Tibial artery (tissue), 4 donors: ENCODE results near the gene RAD51B.

ENCODE experiments used
- DNase-seq, 2 donors: peaks; one replicate each; pipeline ENCODE4 v3.0.0-alpha.2; 2019
- H3K27ac ChIP-seq, 2 donors: fragments of 200-600 bp; sonication (generic) in 1 of 2; 1 replicate in 1 of 2; 2 replicates in 1 of 2; pipeline ENCODE4 v1.5.1; 2018 to 2019; ENCODE audit warnings: mild to moderate bottlenecking in 1 of 2
- H3K27me3 ChIP-seq, 2 donors: fragments of 200-600 bp; sonication (generic) in 1 of 2; one replicate each; pipeline versions ENCODE4 v1.5.1 to v1.6.0; 2016 to 2019
- H3K36me3 ChIP-seq, 3 donors: fragments of 200-600 bp; sonication (generic) in 2 of 3; one replicate each; pipeline ENCODE4 v1.5.1; 2016 to 2019; ENCODE audit warnings: mild to moderate bottlenecking in 2 of 3
- H3K4me1 ChIP-seq, 4 donors: fragments of 200-600 bp; sonication (generic) in 2 of 4; 1 replicate in 3 of 4; 2 replicates in 1 of 4; pipeline ENCODE4 v1.5.1; 2016 to 2019
- H3K4me3 ChIP-seq, 2 donors: fragments of 200-600 bp; sonication (generic) in 1 of 2; 1 replicate in 1 of 2; 2 replicates in 1 of 2; pipeline ENCODE4 v1.5.1; 2018 to 2019; ENCODE audit warnings: mild to moderate bottlenecking in 2 of 2
- H3K9me3 ChIP-seq, 3 donors: fragments of 200-600 bp; sonication (generic) in 1 of 3; one replicate each; pipeline ENCODE4 v1.5.1; 2016 to 2019
- intact Hi-C: fragments of 100-400 bp; cut with DNase I; formaldehyde crosslinking; loops from one replicate; pipeline ENCODE4 v1.15.0; 2023; ENCODE audit warnings: low total_unique reads
- TF ChIP-seq, protein P1 (sequence below), 2 experiments: fragments of 200-600 bp in 1 of 2; fragments of 450-650 bp in 1 of 2; IDR thresholded peaks; one replicate each; pipeline ENCODE4 v1.5.1; 2017 to 2019; ENCODE audit warnings: antibody characterized with exemption in 2 of 2, mild to moderate bottlenecking in 1 of 2, moderate library complexity in 1 of 2

The RAD51B gene

DNA sequence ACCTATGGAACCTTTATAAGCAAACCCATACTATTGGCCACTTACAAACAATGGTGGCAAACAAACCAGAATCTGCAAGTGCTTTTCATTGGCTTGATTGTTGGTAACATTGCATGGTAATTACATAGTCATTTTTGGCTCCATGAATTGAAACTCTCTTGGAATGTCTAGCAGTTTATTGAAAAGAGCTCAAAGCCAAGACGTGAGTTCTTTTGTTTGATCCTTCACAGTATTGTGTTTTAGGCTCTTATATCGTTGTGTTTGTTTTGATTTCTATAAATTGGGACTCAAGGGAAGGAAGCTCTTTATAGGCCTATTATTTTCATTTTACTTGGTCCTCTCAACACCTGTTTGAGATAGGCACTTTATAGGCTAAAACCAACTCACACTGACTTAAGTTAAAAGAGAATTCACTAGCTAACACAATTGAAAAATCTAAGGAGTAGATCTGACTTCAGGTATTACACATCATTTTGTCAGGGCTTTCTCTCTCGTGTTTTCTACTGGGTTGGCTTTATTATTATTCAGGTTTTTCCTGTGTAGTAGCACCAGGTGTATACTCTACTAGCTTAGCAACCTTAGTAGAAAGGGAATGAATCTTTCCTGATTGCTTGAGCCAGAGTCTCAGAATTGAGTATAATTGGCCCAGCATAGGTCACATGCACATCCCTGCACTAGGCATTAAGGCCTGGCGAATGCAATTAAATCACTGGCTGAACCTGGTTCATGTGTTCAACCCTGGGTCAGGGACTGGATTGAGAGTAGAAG lies 341.4 kb downstream of the RAD51B start:
- no peak overlapping the region for H3K27ac ChIP-seq
- H3K4me1 ChIP-seq: peaks cover 0 to 41% (median 24%) of the 10 kb centered on the region in 4 donors
- intact Hi-C loops: no loop called here
- H3K27me3 ChIP-seq: no peaks in the 10 kb centered on the region
- TF ChIP-seq, protein P1, sequence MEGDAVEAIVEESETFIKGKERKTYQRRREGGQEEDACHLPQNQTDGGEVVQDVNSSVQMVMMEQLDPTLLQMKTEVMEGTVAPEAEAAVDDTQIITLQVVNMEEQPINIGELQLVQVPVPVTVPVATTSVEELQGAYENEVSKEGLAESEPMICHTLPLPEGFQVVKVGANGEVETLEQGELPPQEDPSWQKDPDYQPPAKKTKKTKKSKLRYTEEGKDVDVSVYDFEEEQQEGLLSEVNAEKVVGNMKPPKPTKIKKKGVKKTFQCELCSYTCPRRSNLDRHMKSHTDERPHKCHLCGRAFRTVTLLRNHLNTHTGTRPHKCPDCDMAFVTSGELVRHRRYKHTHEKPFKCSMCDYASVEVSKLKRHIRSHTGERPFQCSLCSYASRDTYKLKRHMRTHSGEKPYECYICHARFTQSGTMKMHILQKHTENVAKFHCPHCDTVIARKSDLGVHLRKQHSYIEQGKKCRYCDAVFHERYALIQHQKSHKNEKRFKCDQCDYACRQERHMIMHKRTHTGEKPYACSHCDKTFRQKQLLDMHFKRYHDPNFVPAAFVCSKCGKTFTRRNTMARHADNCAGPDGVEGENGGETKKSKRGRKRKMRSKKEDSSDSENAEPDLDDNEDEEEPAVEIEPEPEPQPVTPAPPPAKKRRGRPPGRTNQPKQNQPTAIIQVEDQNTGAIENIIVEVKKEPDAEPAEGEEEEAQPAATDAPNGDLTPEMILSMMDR (IDR thresholded peaks at IDR 0.05): no peak
- no peak overlapping the region for H3K4me3 ChIP-seq
- no peak for DNase-seq
- H3K9me3 ChIP-seq: no peaks in the 10 kb centered on the region
- H3K36me3 ChIP-seq: no peaks in the 10 kb centered on the region

DNA sequence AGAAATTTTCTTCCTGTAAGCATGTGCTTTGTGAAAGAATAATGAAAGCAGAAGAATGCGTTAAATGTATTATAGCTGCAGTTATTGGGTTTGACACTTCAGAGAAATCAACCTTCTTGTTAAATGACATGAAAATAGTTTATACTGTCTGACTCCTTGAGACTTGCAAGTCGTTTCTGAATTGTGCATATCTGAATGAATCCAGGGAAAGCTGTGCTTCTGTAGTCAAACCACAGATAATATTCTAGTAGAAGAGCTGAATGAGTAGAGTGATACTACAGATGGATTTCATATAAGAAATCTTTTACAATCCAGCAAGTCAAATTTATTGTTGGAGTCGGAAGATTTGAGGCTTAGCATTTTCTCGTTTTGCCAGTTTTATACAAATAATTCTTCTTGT lies 343.3 kb downstream of the RAD51B start:
- intact Hi-C loops: no loop called here
- Histone ChIP-seq H3K27ac (no peak overlapping the region), H3K9me3 (no peaks in the 10 kb centered on the region), H3K4me3 (no peak overlapping the region), H3K27me3 (no peaks in the 10 kb centered on the region), H3K36me3 (no peaks in the 10 kb centered on the region), H3K4me1 (peaks cover 0 to 39% (median 24%) of the 10 kb centered on the region in 4 donors)
- DNase-seq: no peak
- TF ChIP-seq, protein P1 (IDR thresholded peaks at IDR 0.05): no peak

DNA sequence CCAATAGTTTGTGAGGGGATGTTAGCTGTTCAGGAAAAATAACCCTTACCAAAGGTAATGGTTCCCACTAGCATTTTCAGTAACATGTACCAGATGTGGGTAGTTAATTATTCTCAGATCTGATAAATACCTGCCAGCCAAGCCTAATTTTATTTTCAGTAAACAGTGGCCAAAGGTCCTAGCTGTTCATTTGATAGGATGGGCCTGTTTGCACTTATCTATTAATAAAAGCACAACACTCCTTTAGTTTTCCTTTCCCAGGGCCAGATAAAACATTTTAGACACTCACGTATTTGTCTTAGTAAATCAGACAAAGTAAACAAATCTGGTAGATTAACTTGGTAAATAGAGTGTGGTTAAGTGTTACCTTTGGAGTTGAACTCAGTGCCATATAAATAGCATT lies 345.1 kb downstream of the RAD51B start:
- Histone ChIP-seq H3K4me3 (no peak overlapping the region), H3K27me3 (no peaks in the 10 kb centered on the region), H3K27ac (peak overlapping the region; percentile 16 to 30), H3K36me3 (no peaks in the 10 kb centered on the region), H3K4me1 (peaks cover 0 to 49% (median 34%) of the 10 kb centered on the region in 4 donors), H3K9me3 (no peaks in the 10 kb centered on the region)
- intact Hi-C loops: no loop called here
- no peak for DNase-seq
- TF ChIP-seq, protein P1 (IDR thresholded peaks at IDR 0.05): no peak

DNA sequence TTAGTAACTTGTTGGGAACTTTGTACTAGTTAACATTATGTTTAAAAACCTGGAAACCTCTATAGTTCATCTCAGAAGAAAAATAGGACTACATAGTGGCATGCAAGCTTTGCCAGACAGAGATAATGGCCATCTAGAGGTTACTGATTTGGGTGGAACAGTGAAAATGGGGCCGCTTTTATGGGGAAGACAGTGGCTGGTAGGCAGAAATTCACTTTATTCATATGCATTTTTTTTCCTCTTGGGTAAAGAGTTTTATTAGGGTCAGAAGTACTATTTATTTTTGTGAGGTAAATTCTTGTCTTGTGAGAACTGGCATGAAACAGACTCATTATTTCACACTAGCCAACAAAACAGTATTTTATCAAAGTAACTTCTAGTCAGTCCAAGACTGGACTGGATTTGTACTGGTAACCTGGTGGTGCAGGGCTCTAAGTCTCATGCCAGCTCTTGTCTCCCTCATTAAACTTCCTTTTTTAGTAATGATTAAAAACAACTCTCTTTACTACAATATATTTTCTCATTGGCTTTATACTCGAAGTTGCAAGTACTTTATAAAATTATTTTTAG lies 345.8 kb downstream of the RAD51B start:
- Histone ChIP-seq H3K4me3 (no peak overlapping the region), H3K4me1 (peaks cover 0 to 47% (median 33%) of the 10 kb centered on the region in 4 donors), H3K36me3 (no peaks in the 10 kb centered on the region), H3K9me3 (no peaks in the 10 kb centered on the region), H3K27me3 (no peaks in the 10 kb centered on the region), H3K27ac (peak overlapping the region; percentile 16 to 30)
- DNase-seq: no peak
- TF ChIP-seq, protein P1 (IDR thresholded peaks at IDR 0.05): no peak
- intact Hi-C loops: no loop called here

DNA sequence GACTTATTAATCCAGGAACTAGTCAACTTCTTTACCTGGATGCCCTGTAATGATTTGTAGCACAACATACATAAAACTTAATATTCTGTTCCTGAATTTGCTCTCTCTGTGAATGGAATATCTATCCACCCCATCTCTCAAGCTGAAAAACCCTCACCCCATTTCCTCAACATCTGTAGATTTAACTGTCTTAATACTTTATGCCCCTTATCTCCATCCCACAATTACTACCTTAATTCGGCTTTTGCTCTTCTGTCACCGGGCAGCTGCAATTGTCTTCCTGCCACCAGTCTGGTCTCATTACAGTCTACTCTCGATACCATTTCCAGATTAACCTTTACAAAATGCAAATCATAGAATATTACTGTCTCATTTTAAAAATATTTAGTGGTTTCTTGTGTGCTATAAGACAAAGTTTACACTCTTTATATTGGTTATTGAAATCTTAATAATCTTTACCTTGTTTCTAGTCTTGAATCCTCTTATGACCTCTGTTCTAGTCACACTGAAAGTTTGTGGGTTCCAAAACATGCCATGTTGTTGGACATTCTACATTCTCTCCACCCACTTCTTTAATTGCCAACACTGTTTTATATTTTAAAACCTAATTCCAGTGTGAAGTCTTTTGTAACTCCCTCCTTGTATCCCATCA lies 347.3 kb downstream of the RAD51B start:
- H3K9me3 ChIP-seq: no peaks in the 10 kb centered on the region
- no peaks in the 10 kb centered on the region for H3K27me3 ChIP-seq
- DNase-seq: no peak
- no peak overlapping the region for H3K4me3 ChIP-seq
- peaks cover 0 to 36% (median 29%) of the 10 kb centered on the region in 4 donors for H3K4me1 ChIP-seq
- no peaks in the 10 kb centered on the region for H3K36me3 ChIP-seq
- no peak overlapping the region for H3K27ac ChIP-seq
- TF ChIP-seq, protein P1 (IDR thresholded peaks at IDR 0.05): no peak
- intact Hi-C loops: no loop called here
